HCT116 (cell line): ENCODE measurements around the gene MRPS18C.
"Not testable (repeated sequence)": the region's sequence is repeated elsewhere in the genome, so short reads cannot be mapped to it uniquely, and the experiment has no call there.

ENCODE experiments used
- CBX3 ChIP-seq: IDR thresholded peaks from 2 replicates; pipeline ENCODE4 v1.6.1; 2012; ENCODE audit warnings: low read depth
- CTCF ChIP-seq, 3 experiments: fragments of 200-600 bp in 1 of 3; sonication (generic) in 1 of 3; IDR thresholded peaks in 2 of 3; conservative IDR thresholded peaks in 1 of 3; 2 replicates each; pipeline ENCODE4 v1.5.1; 2012 to 2017; ENCODE audit warnings: low read depth in 2 of 3, low read length in 2 of 3, antibody characterized with exemption in 1 of 3, borderline replicate concordance in 1 of 3, control low read depth in 1 of 3, mild to moderate bottlenecking in 1 of 3, mixed read lengths in 1 of 3, mixed run types in 1 of 3, moderate library complexity in 1 of 3; ENCODE audit not compliant: insufficient read depth in 1 of 3
- EZH2 ChIP-seq: fragments of 200-600 bp; sonication (generic); IDR thresholded peaks from 2 replicates; pipeline ENCODE4 v1.6.1; 2017; ENCODE audit warnings: antibody characterized with exemption, mixed run types
- EZH2phosphoT487 ChIP-seq: fragments of 200-600 bp; IDR thresholded peaks from 2 replicates; pipeline ENCODE4 v1.6.1; 2018; ENCODE audit warnings: antibody characterized with exemption, borderline replicate concordance
- FOSL1 ChIP-seq: IDR thresholded peaks from 2 replicates; pipeline ENCODE4 v1.6.1; 2012; ENCODE audit warnings: low read depth
- POLR2A ChIP-seq: IDR thresholded peaks from 2 replicates; pipeline ENCODE4 v1.7.0; 2011; ENCODE audit warnings: borderline replicate concordance; ENCODE audit not compliant: insufficient read depth, insufficient read length; ENCODE audit errors: extremely low read depth
- RAD21 ChIP-seq: IDR thresholded peaks from 2 replicates; pipeline ENCODE4 v1.6.1; 2012; ENCODE audit warnings: low read depth, mild to moderate bottlenecking
- YY1 ChIP-seq: IDR thresholded peaks from 2 replicates; pipeline ENCODE4 v1.6.1; 2011; ENCODE audit warnings: low read length, low read depth, moderate library complexity, mild to moderate bottlenecking; ENCODE audit not compliant: insufficient replicate concordance; ENCODE audit errors: extremely low read depth

DNA sequence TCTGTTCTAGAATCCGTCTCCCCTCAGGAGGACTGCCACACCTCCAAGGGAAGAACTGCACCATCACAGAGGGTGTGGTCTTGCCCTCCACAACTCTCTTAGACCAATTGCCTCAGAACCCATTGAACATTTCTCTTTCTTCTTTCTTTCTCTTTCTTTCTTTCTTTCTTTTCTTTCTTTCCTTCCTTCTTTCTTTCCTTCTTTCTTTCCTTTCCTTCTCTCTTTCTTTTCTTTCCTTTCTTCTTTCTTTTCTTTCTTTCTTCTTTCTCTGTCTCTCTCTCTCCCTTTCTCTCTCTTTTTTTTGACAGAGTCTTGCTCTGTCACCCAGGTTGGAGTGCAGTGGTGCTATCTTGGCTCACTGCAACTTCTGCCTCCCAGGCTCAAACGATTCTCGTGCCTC lies 45.8 kb downstream of the MRPS18C start:
- TF ChIP-seq CTCF (IDR thresholded peaks at IDR 0.05 in 2 of 3, conservative IDR thresholded peaks at IDR 0.05 in 1 of 3; ENCODE audit: borderline replicate concordance in 1 of 3, insufficient read depth in 1 of 3, low read depth in 2 of 3, low read length in 2 of 3); CBX3; YY1; FOSL1; RAD21; POLR2A; EZH2; EZH2phosphoT487: not testable (repeated sequence)
